Activated T-cell treated with anti-CD3 and anti-CD28 coated beads, Interleukin-2, amount 50 U/mL, for 24 hours (primary cell): ENCODE data around the gene SRGAP2C.
"Not testable (repeated sequence)": the region's sequence is repeated elsewhere in the genome, so short reads cannot be mapped to it uniquely, and the experiment has no call there.

Source experiments
- DNase-seq: peaks from one replicate; pipeline ENCODE4 v3.0.0-alpha.2; 2020
- H3K27ac Mint-ChIP-seq: 2 replicates; pipeline ENCODE4 v1.8.0; 2020; ENCODE audit warnings: mild to moderate bottlenecking, mixed read lengths
- H3K27me3 Mint-ChIP-seq: 2 replicates; pipeline ENCODE4 v1.8.0; 2020; ENCODE audit warnings: mixed read lengths
- H3K36me3 Mint-ChIP-seq: 2 replicates; pipeline ENCODE4 v1.8.0; 2020; ENCODE audit warnings: low read depth, mixed read lengths
- H3K4me1 Mint-ChIP-seq: 2 replicates; pipeline ENCODE4 v1.8.0; 2020; ENCODE audit warnings: low read depth, mixed read lengths
- H3K4me3 Mint-ChIP-seq: 2 replicates; pipeline ENCODE4 v1.8.0; 2020; ENCODE audit warnings: mild to moderate bottlenecking, moderate library complexity, mixed read lengths
- H3K9me3 Mint-ChIP-seq: 2 replicates; pipeline ENCODE4 v1.8.0; 2020; ENCODE audit warnings: mixed read lengths

Gene SRGAP2C

GRCh38 chr1:121184290-121185127 lies at the start of gene SRGAP2C, which contains the start of gene FAM72B:
TSS of gene SRGAP2C (plus strand) at chr1:121184975. CDS start at chr1:121187447, 2,472 bp downstream.
TSS of gene FAM72B (minus strand) at chr1:121184340. CDS start at chr1:121183489, 851 bp downstream.
- not testable (repeated sequence) for H3K27me3 Mint-ChIP-seq, H3K4me1 Mint-ChIP-seq

DNA sequence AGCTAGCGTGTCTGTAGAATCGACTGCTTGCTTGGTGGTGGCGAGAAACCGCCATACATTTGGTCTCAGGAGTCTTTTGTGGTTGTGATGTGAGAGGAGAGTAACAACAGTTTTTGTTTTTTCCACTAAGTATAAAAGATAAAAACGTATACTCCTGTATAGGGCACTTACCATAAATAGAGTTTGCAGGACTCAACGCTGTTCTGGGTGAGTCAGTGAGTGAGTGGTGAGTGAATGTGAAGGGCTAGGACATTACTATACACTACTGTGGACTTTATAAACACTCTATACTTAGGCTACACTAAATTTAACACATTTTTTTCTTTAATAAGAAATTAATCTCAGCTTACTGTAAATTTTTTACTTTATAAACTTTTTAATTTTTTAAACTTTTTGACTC lies 44.4 kb upstream of the SRGAP2C start:
- H3K27ac Mint-ChIP-seq, H3K4me1 Mint-ChIP-seq, H3K9me3 Mint-ChIP-seq, H3K27me3 Mint-ChIP-seq, H3K4me3 Mint-ChIP-seq, H3K36me3 Mint-ChIP-seq, DNase-seq: not testable (repeated sequence)

More at GRCh38 chr1:121184290-121185127, at the start of gene SRGAP2C, which contains the start of gene FAM72B:
- H3K9me3 Mint-ChIP-seq, H3K36me3 Mint-ChIP-seq: not testable (repeated sequence)
- peak within 1 kb of the TSS; percentile 85 for H3K4me3 Mint-ChIP-seq
- peak; percentile 92 for DNase-seq
- H3K27ac Mint-ChIP-seq, result peak within 1 kb of the TSS; percentile 93

GRCh38 chr1:121148489-121149190 lies 36.1 kb upstream of the SRGAP2C start:
- not testable (repeated sequence) for H3K4me1 Mint-ChIP-seq, H3K9me3 Mint-ChIP-seq, H3K27me3 Mint-ChIP-seq, H3K36me3 Mint-ChIP-seq, DNase-seq, H3K4me3 Mint-ChIP-seq, H3K27ac Mint-ChIP-seq

- DNase-seq, H3K27ac Mint-ChIP-seq, H3K4me3 Mint-ChIP-seq, H3K4me1 Mint-ChIP-seq, H3K27me3 Mint-ChIP-seq, H3K36me3 Mint-ChIP-seq, H3K9me3 Mint-ChIP-seq: not testable (repeated sequence)
Measured at GRCh38 chr1:121151294-121151693, 33.5 kb upstream of the SRGAP2C start.

- H3K4me3 Mint-ChIP-seq, H3K27me3 Mint-ChIP-seq, DNase-seq, H3K27ac Mint-ChIP-seq, H3K36me3 Mint-ChIP-seq, H3K4me1 Mint-ChIP-seq, H3K9me3 Mint-ChIP-seq: not testable (repeated sequence)
Measured at GRCh38 chr1:121152788-121153187, 32.0 kb upstream of the SRGAP2C start.

- H3K27ac Mint-ChIP-seq, H3K4me3 Mint-ChIP-seq, H3K27me3 Mint-ChIP-seq, H3K9me3 Mint-ChIP-seq, DNase-seq, H3K4me1 Mint-ChIP-seq, H3K36me3 Mint-ChIP-seq: not testable (repeated sequence)
Measured at GRCh38 chr1:121154811-121155210, 30.0 kb upstream of the SRGAP2C start.

GRCh38 chr1:121155671-121156358 lies 29.0 kb upstream of the SRGAP2C start:
- H3K4me1 Mint-ChIP-seq, DNase-seq, H3K27ac Mint-ChIP-seq, H3K4me3 Mint-ChIP-seq, H3K36me3 Mint-ChIP-seq, H3K27me3 Mint-ChIP-seq, H3K9me3 Mint-ChIP-seq: not testable (repeated sequence)

DNA sequence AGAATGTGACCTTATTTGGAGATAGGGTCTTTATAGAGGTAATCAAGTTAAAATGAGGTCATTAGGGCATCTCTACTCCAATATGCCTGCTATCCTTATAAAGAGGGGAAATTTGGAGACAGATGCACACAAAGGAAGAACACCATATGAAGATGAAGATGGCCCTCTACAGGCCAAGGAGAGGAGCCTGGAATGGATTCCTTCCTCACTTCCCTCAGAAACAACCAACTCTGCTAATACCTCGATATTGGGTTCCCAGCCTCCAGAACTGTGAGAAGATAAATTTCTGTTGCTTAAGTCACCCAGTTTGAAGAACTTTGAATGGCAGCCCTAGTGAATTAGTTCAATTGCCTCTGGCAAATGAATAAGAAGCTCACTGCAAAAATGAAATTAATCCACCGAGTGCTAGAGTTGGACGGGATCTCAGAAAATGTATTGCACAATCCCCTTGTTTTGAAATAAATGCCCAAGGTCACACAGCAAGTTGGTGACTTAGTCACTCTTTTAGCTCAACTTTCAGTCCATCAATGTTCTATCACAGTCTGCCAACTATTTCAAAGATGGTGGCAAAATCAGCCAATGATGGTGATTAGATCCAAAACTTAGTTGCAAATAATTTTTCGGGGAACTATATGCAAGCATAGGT lies 27.7 kb upstream of the SRGAP2C start:
- H3K27me3 Mint-ChIP-seq, H3K4me1 Mint-ChIP-seq, H3K4me3 Mint-ChIP-seq, H3K9me3 Mint-ChIP-seq, H3K36me3 Mint-ChIP-seq, H3K27ac Mint-ChIP-seq, DNase-seq: not testable (repeated sequence)

DNA sequence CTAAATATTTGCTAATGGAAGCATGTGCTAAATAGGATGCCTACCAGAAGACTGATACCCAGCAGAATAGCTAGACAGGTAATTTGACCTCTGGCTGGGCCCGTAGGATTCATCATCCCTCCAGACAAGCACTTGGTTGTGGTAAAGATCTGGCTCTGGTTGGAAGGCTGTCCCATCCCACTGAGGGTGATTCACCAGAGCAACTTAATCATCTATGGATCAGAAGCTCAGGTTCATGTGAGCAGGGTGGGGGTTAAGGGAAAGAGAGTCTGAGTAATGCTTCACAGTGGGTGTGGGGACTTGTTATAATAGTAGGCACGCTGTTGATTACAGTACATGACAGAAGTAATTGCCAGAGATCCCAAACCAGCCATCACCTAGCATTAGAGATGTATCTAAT lies 27.2 kb upstream of the SRGAP2C start:
- not testable (repeated sequence) for H3K27me3 Mint-ChIP-seq, DNase-seq, H3K4me1 Mint-ChIP-seq, H3K4me3 Mint-ChIP-seq, H3K9me3 Mint-ChIP-seq, H3K27ac Mint-ChIP-seq, H3K36me3 Mint-ChIP-seq

DNA sequence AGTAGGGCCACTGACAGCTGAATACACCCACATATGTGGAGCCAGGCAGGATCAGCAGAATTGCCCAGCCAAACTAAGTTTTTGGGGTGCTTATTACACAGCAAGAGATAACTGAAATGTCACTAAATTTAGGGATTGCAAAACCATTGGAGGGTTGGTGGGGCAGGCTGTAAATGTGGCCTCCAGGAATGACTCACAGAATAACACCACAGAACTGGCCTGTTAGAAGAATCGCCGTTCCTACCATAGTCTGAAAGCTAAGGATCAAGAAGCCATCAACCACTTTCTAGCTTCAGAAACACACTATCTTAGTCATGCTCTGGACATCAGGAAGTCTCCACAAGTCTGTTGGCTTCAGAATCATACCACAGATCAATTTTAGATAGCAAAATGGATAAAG lies 24.7 kb upstream of the SRGAP2C start:
- not testable (repeated sequence) for H3K36me3 Mint-ChIP-seq, H3K9me3 Mint-ChIP-seq, DNase-seq, H3K27me3 Mint-ChIP-seq, H3K4me1 Mint-ChIP-seq, H3K27ac Mint-ChIP-seq, H3K4me3 Mint-ChIP-seq

DNA sequence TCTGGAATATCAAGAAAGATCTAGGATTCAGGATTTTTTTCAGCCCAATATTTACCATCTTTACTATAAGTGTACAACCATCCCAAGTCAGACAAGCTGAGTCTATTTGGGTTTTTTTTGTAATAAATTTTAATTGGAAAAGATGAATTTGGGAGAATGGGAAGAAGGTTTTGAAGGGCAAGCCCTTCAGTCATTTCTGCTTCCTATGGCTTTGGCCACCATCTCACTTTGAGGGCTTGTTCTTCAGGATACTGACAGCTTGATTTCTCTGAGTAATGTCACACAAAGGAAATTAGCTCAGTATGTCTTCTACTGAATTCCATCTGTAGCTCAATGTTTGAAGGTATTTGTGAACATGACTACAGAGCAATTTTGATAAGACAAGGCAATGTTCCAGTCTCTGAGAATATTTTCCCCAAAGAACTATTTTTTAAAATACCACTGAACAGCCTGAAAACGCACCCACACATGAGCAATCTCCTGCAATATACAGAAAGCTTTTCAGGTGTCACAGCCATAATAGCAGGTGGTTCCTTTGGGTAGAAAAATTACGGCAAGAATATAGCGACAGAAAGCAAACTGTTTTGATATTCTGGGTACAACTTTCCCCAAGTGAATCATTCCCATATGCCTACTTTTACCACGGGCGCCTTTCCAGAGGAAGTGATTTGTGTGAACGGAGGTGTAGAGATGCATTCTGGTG lies 23.4 kb upstream of the SRGAP2C start:
- H3K27me3 Mint-ChIP-seq, H3K9me3 Mint-ChIP-seq, H3K4me3 Mint-ChIP-seq, DNase-seq, H3K36me3 Mint-ChIP-seq, H3K27ac Mint-ChIP-seq, H3K4me1 Mint-ChIP-seq: not testable (repeated sequence)

DNA sequence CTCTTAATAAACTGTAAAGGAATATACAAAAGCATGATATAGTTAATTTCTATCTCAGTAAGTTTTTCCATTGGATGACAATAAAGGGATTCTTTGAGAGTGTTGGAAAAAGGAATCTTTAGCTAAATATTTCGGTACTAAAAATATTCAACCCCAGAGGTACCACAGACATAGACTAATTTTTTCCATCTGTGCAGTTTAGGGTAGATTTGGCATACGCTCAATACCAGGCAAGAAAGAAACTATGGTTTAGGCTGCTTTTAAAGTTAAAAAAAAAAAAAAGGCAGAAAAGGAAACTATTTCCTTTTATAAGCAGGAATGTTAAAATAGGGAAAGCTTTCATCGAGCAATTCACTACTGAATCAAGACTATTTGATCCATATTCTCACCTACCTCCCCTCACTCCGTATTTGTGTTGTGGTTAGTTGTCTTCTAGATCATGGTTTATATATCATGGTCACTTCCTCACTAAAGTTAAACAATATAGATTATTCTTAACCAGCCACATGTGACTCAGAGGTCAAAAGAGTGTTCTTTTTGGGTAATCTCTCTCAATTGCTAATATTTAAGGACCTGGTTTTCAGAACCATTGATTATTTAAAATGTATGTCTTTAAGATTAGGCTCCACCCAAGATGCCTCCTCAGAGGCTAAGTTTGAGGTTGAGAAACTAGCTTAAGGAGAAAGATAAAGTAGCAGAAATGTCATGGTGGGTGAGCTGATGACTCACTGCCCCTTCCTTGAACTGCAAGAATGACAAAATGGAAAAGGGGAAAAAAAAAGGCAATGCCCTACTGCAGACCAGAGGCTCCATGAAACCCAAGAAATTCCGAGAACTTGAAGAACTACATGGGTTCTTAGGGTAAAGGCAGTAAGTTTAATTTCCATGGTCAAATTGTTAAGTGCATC lies 20.7 kb upstream of the SRGAP2C start:
- DNase-seq, H3K9me3 Mint-ChIP-seq, H3K27me3 Mint-ChIP-seq, H3K4me1 Mint-ChIP-seq, H3K4me3 Mint-ChIP-seq, H3K27ac Mint-ChIP-seq, H3K36me3 Mint-ChIP-seq: not testable (repeated sequence)

GRCh38 chr1:121165296-121165695 lies 19.5 kb upstream of the SRGAP2C start:
- not testable (repeated sequence) for H3K36me3 Mint-ChIP-seq, H3K27me3 Mint-ChIP-seq, H3K4me1 Mint-ChIP-seq, H3K4me3 Mint-ChIP-seq, DNase-seq, H3K27ac Mint-ChIP-seq, H3K9me3 Mint-ChIP-seq
